Progenitor cell of endocrine pancreas (in vitro differentiated cells): ENCODE data around the gene POLR2E. TPM values are rescaled to one million over a fixed set of nuclear protein-coding genes. Genes with fewer than 3 reads are reported as not detected.

Source experiments
- DNase-seq: peaks from one replicate; pipeline ENCODE4 v3.0.0; 2021; ENCODE audit warnings: low spot score; ENCODE audit not compliant: unreplicated experiment
- H3K27ac Mint-ChIP-seq: 2 replicates; pipeline ENCODE4 v1.8.0; 2021; ENCODE audit warnings: mild to moderate bottlenecking, moderate library complexity, mixed read lengths
- H3K27me3 Mint-ChIP-seq: 2 replicates; pipeline ENCODE4 v1.8.0; 2021; ENCODE audit warnings: mixed read lengths
- H3K36me3 Mint-ChIP-seq: 2 replicates; pipeline ENCODE4 v1.8.0; 2022; ENCODE audit warnings: mixed read lengths; ENCODE audit not compliant: insufficient read depth
- H3K4me1 Mint-ChIP-seq: 2 replicates; pipeline ENCODE4 v1.8.0; 2021; ENCODE audit warnings: low read depth, mixed read lengths
- H3K4me3 Mint-ChIP-seq: 2 replicates; pipeline ENCODE4 v1.8.0; 2021; ENCODE audit warnings: low read depth, mild to moderate bottlenecking, moderate library complexity, mixed read lengths
- H3K9me3 Mint-ChIP-seq: 2 replicates; pipeline ENCODE4 v1.8.0; 2021; ENCODE audit warnings: low read depth, mixed read lengths
- total RNA-seq: library from RNA; stranded (reverse); gene quantifications from 2 replicates; pipeline ENCODE4 v1.2.1, GENCODE V29; 2021
- TF ChIP-seq, protein P1 (sequence below): fragments of 200-600 bp; sonication (generic); IDR thresholded peaks from one replicate; pipeline ENCODE4 v1.5.0; 2021; ENCODE audit warnings: antibody characterized with exemption, mild to moderate bottlenecking; ENCODE audit not compliant: unreplicated experiment

Gene POLR2E
- total RNA-seq, 1 donor from 2014 or later, result 161 TPM

DNA sequence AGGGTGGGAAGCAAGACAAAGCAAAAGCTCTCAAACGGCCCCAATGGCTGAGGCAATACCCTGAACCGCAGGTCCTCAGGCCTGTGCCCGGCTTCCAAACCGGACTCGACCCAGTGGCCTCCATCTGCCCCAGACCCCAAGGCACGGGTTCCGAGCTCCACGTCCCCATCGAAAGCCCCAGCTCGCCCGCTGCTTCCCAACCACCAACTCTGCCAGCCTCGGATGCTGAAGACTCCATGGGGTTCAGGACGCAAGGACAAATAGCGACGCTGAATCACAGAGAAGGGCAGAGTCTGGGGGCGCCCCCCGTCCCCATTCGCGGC is 559 bp downstream of the POLR2E start:
- no peak for DNase-seq
- no peaks in the 10 kb centered on the region for H3K9me3 Mint-ChIP-seq
- H3K27ac Mint-ChIP-seq, result peak overlapping the region; percentile 74
- H3K4me3 Mint-ChIP-seq, result peak overlapping the region; percentile 88
- no peaks in the 10 kb centered on the region for H3K36me3 Mint-ChIP-seq
- TF ChIP-seq, protein P1, sequence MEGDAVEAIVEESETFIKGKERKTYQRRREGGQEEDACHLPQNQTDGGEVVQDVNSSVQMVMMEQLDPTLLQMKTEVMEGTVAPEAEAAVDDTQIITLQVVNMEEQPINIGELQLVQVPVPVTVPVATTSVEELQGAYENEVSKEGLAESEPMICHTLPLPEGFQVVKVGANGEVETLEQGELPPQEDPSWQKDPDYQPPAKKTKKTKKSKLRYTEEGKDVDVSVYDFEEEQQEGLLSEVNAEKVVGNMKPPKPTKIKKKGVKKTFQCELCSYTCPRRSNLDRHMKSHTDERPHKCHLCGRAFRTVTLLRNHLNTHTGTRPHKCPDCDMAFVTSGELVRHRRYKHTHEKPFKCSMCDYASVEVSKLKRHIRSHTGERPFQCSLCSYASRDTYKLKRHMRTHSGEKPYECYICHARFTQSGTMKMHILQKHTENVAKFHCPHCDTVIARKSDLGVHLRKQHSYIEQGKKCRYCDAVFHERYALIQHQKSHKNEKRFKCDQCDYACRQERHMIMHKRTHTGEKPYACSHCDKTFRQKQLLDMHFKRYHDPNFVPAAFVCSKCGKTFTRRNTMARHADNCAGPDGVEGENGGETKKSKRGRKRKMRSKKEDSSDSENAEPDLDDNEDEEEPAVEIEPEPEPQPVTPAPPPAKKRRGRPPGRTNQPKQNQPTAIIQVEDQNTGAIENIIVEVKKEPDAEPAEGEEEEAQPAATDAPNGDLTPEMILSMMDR, result no peak
- no peaks in the 10 kb centered on the region for H3K27me3 Mint-ChIP-seq
- H3K4me1 Mint-ChIP-seq, result peaks cover 27% of the 10 kb centered on the region

DNA sequence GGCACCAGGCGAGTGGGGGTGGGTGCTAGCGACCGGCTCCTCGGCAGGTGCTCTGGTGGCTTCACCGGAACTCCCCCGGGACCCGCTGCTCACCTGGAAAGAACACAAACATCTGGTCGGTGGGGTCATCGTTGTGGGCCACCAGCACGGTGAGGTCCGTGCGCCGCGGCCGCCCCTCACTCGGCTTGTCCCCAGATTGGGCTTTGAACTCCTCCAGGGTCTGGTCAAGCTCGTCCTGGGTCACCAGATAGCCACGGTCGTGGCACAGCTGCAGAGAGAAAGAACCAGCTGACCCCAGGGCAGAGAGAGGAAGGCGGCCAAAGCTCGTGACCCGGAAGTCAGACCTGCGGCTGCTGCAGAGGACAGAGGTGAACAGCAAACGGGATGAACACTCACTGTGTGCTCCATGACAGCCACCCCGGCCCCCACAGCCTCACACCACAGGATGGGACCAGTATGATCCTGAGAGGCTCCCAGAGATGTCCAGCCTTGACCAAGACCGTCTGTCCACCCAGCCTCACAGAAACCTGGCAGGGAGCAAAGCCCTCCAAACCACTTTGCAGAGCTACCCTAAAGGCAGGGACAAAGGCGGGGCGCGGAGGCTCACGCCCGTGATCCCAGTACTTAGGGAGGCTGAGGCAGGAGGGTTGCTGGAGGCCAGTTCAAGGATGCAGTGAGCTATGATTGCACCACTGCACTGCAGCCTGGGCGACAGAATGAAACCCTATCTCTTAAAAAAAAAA is 1.2 kb downstream of the POLR2E start:
- Mint-ChIP-seq H3K4me1 (peaks cover 27% of the 10 kb centered on the region), H3K36me3 (no peaks in the 10 kb centered on the region), H3K9me3 (no peaks in the 10 kb centered on the region), H3K4me3 (peak overlapping the region; percentile 88), H3K27me3 (no peaks in the 10 kb centered on the region), H3K27ac (peak overlapping the region; percentile 74)
- TF ChIP-seq, protein P1, result no peak
- no peak for DNase-seq

DNA sequence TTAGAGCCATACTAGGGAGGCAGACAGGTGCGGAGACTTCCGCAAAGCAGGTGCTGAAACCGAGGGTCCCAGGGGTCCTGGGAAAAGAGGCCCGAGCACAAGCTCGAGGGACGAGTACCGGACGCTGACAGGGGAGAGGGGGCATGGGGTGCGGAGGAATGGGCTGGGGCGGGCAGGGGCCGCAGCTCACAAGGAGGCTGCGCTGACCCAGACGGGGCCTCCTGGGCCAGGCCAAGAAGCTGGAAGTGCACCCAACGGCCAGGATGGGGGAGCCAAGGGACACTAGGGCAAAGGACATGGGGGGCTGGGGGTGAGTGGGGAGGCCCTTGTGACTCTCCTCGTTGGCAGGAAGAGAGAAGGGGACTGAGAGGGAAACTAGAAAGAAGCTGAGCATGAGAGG is 1.8 kb downstream of the POLR2E start:
- no peaks in the 10 kb centered on the region for H3K27me3 Mint-ChIP-seq
- DNase-seq, result no peak
- H3K4me3 Mint-ChIP-seq, result peak overlapping the region; percentile 88
- H3K36me3 Mint-ChIP-seq, result no peaks in the 10 kb centered on the region
- H3K9me3 Mint-ChIP-seq, result no peaks in the 10 kb centered on the region
- TF ChIP-seq, protein P1, result no peak
- peaks cover 20% of the 10 kb centered on the region for H3K4me1 Mint-ChIP-seq
- peak overlapping the region; percentile 80 for H3K27ac Mint-ChIP-seq

DNA sequence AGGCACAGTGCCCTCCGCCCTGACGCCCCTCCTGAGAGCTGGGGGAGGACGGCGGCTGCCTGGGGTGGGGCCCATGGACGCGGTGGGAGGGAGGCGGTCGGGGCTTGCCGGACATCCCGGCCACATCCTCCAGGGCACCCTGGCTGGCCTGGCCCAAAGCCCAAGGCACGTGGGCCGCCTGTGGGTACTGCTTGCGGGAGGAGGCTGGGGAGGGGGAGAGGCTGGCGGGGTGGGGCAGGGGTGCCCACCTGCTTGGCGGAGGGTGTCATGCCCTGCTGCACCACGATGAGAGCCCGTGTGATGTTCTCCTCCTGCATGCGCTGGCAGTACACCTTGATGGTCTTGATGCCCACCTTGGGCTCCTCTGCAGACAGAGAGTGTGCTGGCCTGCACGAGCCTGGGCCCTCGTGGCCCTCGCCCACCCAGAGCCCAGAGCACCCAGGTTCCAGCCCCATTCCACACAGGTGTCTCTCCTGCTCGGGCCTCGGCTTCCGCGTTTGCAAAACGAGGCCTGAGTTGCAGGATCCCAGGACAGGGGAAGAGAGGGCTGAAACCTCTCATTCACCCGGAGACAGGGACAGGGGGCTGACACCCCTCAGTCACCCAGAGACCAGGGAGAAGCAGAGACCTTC is 3.5 kb downstream of the POLR2E start:
- Mint-ChIP-seq H3K27me3 (no peaks in the 10 kb centered on the region), H3K4me3 (no peak overlapping the region), H3K9me3 (no peaks in the 10 kb centered on the region), H3K4me1 (peaks cover 14% of the 10 kb centered on the region), H3K36me3 (peaks cover 4% of the 10 kb centered on the region), H3K27ac (no peak overlapping the region)
- DNase-seq, result no peak
- TF ChIP-seq, protein P1, result no peak

DNA sequence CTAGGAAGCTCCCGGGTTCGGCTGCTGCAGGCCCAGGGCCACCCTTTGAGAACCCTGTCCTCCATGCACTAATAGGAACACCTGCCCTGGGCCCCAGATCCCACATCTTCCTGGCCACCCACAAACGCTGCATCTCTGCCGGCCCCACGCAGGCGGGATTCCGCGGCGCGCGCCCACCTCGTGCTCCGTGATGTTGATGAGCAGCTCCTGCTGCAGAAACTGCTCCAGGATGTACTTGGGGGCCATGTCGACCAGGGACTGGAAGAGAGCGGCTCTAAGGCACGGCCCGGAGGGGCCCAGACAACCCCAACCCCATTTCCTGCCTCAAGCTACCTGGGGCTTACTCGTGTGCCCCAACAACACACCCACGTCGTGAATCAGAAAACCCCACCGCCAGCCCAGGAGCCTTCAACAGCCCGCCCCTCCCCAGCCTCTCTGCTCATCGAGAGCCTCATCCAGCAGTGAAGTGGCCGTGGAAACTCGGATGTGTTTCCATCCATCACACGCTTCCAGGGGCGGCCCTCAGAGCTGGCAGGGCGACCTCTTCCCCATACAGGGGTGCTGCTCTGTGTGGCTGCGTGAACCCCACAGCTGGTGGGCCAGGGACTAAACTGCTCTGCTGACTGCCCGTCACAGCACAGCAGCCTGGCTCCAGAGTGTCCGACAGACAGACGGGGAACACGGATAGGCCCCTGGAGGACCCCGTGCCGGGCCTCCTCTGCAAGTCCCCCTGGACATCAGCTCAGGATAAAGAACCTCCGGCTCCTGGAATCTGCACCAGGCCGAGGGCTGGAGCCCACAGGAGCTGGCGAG is 4.2 kb downstream of the POLR2E start:
- TF ChIP-seq, protein P1, result no peak
- H3K27ac Mint-ChIP-seq, result no peak overlapping the region
- no peaks in the 10 kb centered on the region for H3K9me3 Mint-ChIP-seq
- DNase-seq, result no peak
- H3K4me3 Mint-ChIP-seq, result no peak overlapping the region
- peaks cover 14% of the 10 kb centered on the region for H3K4me1 Mint-ChIP-seq
- H3K27me3 Mint-ChIP-seq, result no peaks in the 10 kb centered on the region
- peaks cover 4% of the 10 kb centered on the region for H3K36me3 Mint-ChIP-seq
